GM18505 (cell line): Measurements from ENCODE around the gene FMN1.
"Not testable (repeated sequence)": the region's sequence is repeated elsewhere in the genome, so short reads cannot be mapped to it uniquely, and the experiment has no call there.

Experiments used
- ATAC-seq: cut with Tn5 transposase; IDR thresholded peaks from one replicate; pipeline ENCODE4 v1.9.1; 2021; ENCODE audit not compliant: unreplicated experiment
- POLR2A ChIP-seq: IDR thresholded peaks from 4 replicates; pipeline ENCODE4 v1.6.1; 2011; ENCODE audit warnings: borderline replicate concordance; ENCODE audit not compliant: insufficient read depth, insufficient read length; ENCODE audit errors: extremely low read depth

Gene FMN1

DNA sequence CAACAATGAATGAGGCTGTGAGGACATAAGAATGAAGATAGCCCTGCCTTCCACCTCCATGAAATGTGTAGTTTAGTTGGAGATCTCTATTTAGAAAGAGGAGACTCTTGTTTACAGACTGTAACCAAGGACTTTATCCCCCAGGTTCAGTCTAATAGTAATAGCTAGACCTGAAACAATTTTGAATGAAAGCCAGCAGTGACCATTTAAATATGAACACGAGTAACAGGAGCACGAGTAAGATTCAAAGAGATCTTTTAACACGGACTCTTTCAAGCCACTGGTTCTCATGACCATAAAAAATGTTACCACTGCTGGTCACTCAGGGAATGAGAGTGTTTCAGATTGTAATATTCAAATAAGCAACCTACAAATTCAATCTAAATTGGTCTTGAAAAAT is 123.1 kb downstream of the FMN1 start:
- no peak for TF ChIP-seq POLR2A
- ATAC-seq: no peak

DNA sequence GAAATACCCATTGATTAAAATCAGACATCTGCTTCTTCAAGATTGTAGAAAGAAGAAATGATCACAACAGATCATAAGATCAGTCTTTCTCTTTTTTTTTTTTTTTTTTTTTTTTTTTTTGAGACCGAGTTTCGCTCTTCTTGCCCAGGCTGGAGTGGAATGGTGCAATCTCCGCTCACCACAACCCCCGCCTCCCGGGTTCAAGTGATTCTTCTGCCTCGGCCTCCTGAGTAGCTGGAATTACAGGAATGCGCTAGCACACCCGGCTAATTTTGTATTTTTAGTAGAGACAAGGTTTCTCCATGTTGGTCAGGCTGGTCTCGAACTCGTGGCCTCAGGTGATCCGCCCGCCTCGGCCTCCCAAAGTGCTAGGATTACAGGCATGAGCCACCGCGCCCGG is 124.6 kb downstream of the FMN1 start:
- ATAC-seq: not testable (repeated sequence)

- TF ChIP-seq POLR2A: no peak
- no peak for ATAC-seq
Measured at GRCh38 chr15:33069161-33069560, 125.4 kb downstream of the FMN1 start.

GRCh38 chr15:33068511-33068990 is 126.0 kb downstream of the FMN1 start:
- TF ChIP-seq POLR2A: no peak
- ATAC-seq: no peak

GRCh38 chr15:33068007-33068481 is 126.5 kb downstream of the FMN1 start:
- ATAC-seq: no peak
- no peak for TF ChIP-seq POLR2A

- no peak for ATAC-seq
- TF ChIP-seq POLR2A: no peak
Measured at GRCh38 chr15:33067456-33067855, 127.1 kb downstream of the FMN1 start.

DNA sequence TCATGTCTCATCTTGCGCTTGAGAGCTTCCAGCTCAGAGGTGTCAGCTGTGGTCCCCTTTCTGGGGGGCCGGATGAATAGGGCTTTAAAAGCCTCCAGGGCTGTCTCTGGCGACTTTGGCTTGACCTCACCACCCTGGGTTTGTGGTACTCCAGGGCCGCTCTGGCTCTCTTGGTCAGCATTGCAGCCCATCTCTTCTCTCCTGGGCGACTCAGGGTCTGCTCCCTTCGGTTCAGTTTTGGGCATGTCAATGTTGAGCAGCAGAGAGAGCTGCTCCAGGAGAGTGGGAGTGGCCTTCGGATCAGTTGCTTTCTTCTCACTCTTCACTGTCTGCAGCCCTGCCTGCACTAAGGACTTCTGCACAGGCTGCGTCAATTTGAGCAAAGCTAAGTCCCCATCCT is 127.9 kb downstream of the FMN1 start:
- TF ChIP-seq POLR2A: no peak
- no peak for ATAC-seq

DNA sequence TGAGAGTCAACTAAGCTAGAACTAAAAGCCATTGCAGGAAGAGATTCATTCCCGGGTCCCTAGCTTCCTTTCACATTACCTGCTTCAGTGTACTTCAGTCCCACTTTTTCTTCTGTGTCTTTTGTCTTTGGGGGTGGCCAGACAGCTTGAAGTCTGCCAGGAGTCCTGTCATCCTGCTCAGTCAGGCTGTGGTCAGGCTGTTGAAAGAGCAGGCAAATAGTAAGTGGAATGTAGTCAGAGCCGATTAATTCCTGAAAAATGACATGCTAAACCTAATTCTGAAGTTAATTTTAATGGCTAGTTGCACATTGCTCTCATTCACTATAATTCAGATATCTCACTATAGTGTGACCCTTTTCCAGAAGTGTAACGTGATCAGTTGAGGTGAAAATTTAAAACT is 129.6 kb downstream of the FMN1 start:
- no peak for TF ChIP-seq POLR2A
- no peak for ATAC-seq

DNA sequence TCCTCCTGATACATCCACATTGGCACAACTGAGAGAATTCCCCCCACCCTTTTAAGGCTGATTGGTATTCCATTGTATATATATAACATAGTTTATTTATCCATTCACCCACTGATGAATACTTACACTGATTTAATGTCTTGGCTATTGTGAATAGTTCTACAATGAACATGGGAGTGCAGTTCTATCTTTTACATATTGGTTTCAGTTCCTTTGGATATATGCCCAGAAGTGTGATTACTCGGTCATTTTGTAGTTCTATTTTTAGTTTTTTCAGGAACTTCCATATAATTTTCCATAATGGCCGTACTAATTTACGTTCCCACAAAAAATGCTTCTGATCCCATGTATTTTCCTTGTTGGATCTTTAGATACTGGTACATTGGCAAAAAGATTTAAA is 135.3 kb downstream of the FMN1 start:
- no peak for TF ChIP-seq POLR2A
- no peak for ATAC-seq

DNA sequence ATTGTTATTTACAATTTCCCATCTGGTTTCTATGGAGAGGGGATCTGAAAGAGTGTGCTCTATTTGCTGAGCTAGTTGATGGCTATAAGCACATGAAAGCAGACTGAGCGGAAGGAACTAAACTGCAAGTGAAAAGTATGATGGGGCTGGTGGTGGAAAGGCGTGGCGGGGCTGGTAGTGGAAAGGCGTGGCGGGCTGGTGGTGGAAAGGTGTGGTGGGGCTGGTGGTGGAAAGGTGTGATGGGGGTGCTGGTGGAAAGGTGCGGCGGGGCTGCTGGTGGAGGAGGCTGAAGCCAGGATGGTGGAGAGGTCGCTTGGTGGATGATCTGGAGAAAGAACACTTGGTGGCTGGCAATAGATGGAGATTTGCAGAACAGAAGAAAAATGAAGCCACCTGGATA is 136.7 kb downstream of the FMN1 start:
- ATAC-seq: no peak
- no peak for TF ChIP-seq POLR2A

- no peak for ATAC-seq
- no peak for TF ChIP-seq POLR2A
Measured at GRCh38 chr15:33055962-33056361, 138.6 kb downstream of the FMN1 start.

GRCh38 chr15:33051528-33051927 is 143.0 kb downstream of the FMN1 start:
- TF ChIP-seq POLR2A: no peak
- ATAC-seq: no peak

GRCh38 chr15:33048255-33048654 is 146.3 kb downstream of the FMN1 start:
- ATAC-seq: no peak

GRCh38 chr15:33047077-33047476 is 147.4 kb downstream of the FMN1 start:
- no peak for TF ChIP-seq POLR2A
- ATAC-seq: no peak

More at GRCh38 chr15:33048255-33048654, 146.3 kb downstream of the FMN1 start:
- no peak for TF ChIP-seq POLR2A

DNA sequence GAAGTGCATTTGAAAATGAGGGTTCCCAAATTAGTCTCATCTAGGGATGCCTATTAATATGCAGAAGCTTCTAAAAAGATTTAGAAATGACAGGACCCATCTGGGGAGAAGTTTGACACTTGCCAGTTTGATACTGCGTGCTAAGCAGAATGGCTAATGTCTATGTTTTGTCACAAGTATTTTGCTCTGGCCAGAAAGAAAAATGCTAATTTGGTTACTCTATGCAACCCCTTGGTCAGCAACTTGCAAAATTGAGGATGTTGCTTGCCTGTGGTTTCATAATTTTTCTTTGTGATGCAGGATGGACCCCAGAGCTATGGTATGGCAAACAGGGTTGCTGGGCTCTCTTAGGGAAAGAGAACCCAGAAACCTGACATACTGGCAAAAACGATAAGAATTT is 148.2 kb downstream of the FMN1 start:
- ATAC-seq: no peak
- no peak for TF ChIP-seq POLR2A
